ENCODE data around the gene MAP1B. TPM values are rescaled to one million over a fixed set of nuclear protein-coding genes. Genes with fewer than 3 reads are reported as not detected.

MAP1B gene
- total and polyA plus RNA-seq, 4 donors: 0.58 to 5.0 (median 2.1) TPM

DNA sequence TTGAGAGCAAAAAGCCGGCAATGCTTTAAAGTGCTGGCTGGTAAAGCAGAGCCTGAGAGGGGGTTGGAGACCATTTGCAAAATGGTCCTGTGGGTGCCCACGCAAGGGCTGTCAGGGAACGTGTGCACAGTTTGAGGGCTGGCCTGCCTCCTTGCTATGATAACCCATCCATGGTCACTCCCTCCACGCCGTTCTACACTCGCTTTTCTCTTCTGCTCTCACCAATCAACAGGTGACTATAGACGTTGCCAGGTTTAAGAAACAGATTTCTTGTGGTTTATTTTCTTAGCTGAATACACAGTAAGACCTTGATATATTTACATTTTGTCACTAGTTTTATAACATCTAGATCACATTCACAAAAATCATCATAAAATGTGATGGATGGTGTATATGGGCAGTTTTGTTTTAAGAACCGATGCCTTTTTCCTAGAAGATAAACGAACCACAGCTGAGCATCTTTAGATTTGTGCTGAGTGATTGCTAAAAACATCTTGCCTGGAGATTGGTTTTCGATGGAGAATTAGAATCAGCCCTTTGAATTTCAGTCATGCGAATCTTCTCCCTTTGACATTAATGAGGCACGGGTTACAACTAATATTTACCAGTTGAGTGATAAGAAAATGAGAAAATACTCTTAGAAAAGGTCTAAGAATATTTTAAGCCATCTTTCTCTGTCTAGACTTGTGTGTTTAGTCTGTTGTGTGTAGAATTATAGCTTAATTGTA, 13.9 kb downstream of the MAP1B start:
- no peak overlapping the region for H3K4me3 ChIP-seq (ENCODE audit: low read depth in 1 of 3, low read length in 3 of 3)
- H3K27ac ChIP-seq (ENCODE audit: low read depth in 1 of 2, low read length in 2 of 2): no peak overlapping the region
- peaks cover 0 to 4% (median 0%) of the 10 kb centered on the region in 4 donors for H3K27me3 ChIP-seq (ENCODE audit: control insufficient read depth in 4 of 4, insufficient read depth in 4 of 4, low read length in 3 of 4)
- TF ChIP-seq EGR1 (IDR thresholded peaks at IDR 0.05; ENCODE audit: low read depth in 2 of 2): no peak
- no peak for TF ChIP-seq HNF4A (conservative IDR thresholded peaks at IDR 0.05)
- TF ChIP-seq GABPA (IDR thresholded peaks at IDR 0.05 in 1 of 2, conservative IDR thresholded peaks at IDR 0.05 in 1 of 2): no peak
- no peak for TF ChIP-seq NR2F2 (IDR thresholded peaks at IDR 0.05)
- TF ChIP-seq, protein P1, sequence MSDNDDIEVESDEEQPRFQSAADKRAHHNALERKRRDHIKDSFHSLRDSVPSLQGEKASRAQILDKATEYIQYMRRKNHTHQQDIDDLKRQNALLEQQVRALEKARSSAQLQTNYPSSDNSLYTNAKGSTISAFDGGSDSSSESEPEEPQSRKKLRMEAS (IDR thresholded peaks at IDR 0.05): no peak
- no peak for TF ChIP-seq RXRA (IDR thresholded peaks at IDR 0.05)
- TF ChIP-seq, protein P2, sequence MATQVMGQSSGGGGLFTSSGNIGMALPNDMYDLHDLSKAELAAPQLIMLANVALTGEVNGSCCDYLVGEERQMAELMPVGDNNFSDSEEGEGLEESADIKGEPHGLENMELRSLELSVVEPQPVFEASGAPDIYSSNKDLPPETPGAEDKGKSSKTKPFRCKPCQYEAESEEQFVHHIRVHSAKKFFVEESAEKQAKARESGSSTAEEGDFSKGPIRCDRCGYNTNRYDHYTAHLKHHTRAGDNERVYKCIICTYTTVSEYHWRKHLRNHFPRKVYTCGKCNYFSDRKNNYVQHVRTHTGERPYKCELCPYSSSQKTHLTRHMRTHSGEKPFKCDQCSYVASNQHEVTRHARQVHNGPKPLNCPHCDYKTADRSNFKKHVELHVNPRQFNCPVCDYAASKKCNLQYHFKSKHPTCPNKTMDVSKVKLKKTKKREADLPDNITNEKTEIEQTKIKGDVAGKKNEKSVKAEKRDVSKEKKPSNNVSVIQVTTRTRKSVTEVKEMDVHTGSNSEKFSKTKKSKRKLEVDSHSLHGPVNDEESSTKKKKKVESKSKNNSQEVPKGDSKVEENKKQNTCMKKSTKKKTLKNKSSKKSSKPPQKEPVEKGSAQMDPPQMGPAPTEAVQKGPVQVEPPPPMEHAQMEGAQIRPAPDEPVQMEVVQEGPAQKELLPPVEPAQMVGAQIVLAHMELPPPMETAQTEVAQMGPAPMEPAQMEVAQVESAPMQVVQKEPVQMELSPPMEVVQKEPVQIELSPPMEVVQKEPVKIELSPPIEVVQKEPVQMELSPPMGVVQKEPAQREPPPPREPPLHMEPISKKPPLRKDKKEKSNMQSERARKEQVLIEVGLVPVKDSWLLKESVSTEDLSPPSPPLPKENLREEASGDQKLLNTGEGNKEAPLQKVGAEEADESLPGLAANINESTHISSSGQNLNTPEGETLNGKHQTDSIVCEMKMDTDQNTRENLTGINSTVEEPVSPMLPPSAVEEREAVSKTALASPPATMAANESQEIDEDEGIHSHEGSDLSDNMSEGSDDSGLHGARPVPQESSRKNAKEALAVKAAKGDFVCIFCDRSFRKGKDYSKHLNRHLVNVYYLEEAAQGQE (IDR thresholded peaks at IDR 0.05): no peak
- TF ChIP-seq SP1 (IDR thresholded peaks at IDR 0.05): no peak
- no peak for TF ChIP-seq YY1 (IDR thresholded peaks at IDR 0.05)
- TF ChIP-seq, protein P3, sequence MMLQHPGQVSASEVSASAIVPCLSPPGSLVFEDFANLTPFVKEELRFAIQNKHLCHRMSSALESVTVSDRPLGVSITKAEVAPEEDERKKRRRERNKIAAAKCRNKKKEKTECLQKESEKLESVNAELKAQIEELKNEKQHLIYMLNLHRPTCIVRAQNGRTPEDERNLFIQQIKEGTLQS (IDR thresholded peaks at IDR 0.05): no peak
- TF ChIP-seq, protein P4, sequence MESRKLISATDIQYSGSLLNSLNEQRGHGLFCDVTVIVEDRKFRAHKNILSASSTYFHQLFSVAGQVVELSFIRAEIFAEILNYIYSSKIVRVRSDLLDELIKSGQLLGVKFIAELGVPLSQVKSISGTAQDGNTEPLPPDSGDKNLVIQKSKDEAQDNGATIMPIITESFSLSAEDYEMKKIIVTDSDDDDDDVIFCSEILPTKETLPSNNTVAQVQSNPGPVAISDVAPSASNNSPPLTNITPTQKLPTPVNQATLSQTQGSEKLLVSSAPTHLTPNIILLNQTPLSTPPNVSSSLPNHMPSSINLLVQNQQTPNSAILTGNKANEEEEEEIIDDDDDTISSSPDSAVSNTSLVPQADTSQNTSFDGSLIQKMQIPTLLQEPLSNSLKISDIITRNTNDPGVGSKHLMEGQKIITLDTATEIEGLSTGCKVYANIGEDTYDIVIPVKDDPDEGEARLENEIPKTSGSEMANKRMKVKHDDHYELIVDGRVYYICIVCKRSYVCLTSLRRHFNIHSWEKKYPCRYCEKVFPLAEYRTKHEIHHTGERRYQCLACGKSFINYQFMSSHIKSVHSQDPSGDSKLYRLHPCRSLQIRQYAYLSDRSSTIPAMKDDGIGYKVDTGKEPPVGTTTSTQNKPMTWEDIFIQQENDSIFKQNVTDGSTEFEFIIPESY (IDR thresholded peaks at IDR 0.05): no peak
- TF ChIP-seq FOXA2 (IDR thresholded peaks at IDR 0.05): no peak
- no peak for TF ChIP-seq HNF4G (IDR thresholded peaks at IDR 0.05)
- TF ChIP-seq RAD21 (IDR thresholded peaks at IDR 0.05): no peak
- no peak for TF ChIP-seq FOXA1 (IDR thresholded peaks at IDR 0.05)
- no peak for TF ChIP-seq TAF1 (conservative IDR thresholded peaks at IDR 0.05)
- TF ChIP-seq, protein P5, sequence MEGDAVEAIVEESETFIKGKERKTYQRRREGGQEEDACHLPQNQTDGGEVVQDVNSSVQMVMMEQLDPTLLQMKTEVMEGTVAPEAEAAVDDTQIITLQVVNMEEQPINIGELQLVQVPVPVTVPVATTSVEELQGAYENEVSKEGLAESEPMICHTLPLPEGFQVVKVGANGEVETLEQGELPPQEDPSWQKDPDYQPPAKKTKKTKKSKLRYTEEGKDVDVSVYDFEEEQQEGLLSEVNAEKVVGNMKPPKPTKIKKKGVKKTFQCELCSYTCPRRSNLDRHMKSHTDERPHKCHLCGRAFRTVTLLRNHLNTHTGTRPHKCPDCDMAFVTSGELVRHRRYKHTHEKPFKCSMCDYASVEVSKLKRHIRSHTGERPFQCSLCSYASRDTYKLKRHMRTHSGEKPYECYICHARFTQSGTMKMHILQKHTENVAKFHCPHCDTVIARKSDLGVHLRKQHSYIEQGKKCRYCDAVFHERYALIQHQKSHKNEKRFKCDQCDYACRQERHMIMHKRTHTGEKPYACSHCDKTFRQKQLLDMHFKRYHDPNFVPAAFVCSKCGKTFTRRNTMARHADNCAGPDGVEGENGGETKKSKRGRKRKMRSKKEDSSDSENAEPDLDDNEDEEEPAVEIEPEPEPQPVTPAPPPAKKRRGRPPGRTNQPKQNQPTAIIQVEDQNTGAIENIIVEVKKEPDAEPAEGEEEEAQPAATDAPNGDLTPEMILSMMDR (IDR thresholded peaks at IDR 0.05; ENCODE audit: low read depth, low read length, missing input control): no peak
- TF ChIP-seq JUND (IDR thresholded peaks at IDR 0.05): no peak
- no peaks in the 10 kb centered on the region for H3K9me3 ChIP-seq (ENCODE audit: control insufficient read depth in 4 of 4, low read length in 3 of 4)
- WGBS: 74% methylated on average over 12 of the region's 12 CpGs
- no peak overlapping the region for H3K9ac ChIP-seq (ENCODE audit: low read depth in 1 of 2, low read length in 2 of 2)
- no peaks in the 10 kb centered on the region for H3K4me1 ChIP-seq (ENCODE audit: control insufficient read depth in 4 of 4, insufficient read depth in 4 of 4, low read length in 3 of 4)
- H3K36me3 ChIP-seq (ENCODE audit: control insufficient read depth in 4 of 4, insufficient read depth in 3 of 4, low read depth in 1 of 4, low read length in 3 of 4): no peaks in the 10 kb centered on the region
- no peak for DNase-seq (ENCODE audit: low spot score)
